22Rv1 (cell line): Measurements from ENCODE around the gene CKS1B.

ENCODE experiments used
- ZFX ChIP-seq: fragments of 450-650 bp; IDR thresholded peaks from 2 replicates; pipeline ENCODE4 v1.6.1; 2017; ENCODE audit warnings: antibody characterized with exemption, borderline replicate concordance
- TF ChIP-seq, protein P1 (sequence below): fragments of 450-650 bp; IDR thresholded peaks from 2 replicates; pipeline ENCODE4 v1.5.1; 2017; ENCODE audit warnings: mild to moderate bottlenecking

DNA sequence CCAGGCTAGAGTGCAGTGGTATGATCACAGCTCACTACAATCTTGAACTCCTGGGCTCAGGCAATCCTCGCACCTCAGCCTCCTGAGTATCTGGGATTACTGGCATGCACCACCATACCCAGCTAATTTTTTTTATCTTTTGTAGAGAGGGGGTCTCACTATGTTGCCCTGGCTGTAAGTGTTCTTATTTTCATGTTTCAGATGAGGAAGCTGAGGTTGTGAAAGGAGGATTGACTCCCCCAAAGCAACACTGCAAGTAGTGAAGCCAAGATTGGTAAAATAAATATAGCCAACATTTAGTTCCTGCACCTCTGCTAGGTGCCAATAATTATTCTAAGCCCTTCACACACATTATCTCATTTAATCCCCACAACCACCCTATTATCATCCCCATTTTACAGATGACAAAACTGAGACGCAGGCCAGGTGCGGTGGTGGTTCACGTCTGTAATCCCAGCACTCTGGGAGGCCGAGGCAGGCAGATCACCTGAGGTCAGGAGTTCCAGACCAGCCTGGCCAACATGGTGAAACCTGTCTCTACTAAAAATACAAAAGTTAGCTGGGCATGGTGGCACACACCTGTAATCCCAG, 40.0 kb upstream of the CKS1B start:
- TF ChIP-seq, protein P1, sequence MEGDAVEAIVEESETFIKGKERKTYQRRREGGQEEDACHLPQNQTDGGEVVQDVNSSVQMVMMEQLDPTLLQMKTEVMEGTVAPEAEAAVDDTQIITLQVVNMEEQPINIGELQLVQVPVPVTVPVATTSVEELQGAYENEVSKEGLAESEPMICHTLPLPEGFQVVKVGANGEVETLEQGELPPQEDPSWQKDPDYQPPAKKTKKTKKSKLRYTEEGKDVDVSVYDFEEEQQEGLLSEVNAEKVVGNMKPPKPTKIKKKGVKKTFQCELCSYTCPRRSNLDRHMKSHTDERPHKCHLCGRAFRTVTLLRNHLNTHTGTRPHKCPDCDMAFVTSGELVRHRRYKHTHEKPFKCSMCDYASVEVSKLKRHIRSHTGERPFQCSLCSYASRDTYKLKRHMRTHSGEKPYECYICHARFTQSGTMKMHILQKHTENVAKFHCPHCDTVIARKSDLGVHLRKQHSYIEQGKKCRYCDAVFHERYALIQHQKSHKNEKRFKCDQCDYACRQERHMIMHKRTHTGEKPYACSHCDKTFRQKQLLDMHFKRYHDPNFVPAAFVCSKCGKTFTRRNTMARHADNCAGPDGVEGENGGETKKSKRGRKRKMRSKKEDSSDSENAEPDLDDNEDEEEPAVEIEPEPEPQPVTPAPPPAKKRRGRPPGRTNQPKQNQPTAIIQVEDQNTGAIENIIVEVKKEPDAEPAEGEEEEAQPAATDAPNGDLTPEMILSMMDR = no peak
- TF ChIP-seq ZFX = no peak
